Measurements from ENCODE around the gene EDC4.

EDC4 gene

GRCh38 chr16:67909056-67909742 lies 36.3 kb downstream of the EDC4 start:
- POLR2A ChIA-PET, result no interaction called here
- TF ChIP-seq ZBTB6 (tag by site-specific recombination; IDR thresholded peaks at IDR 0.05) (peak; percentile 50; the same call in 1 of the 2 replicates), SCRT2 (tag by site-specific recombination; IDR thresholded peaks at IDR 0.05) (peak; percentile 51), ZNF311 (tag by site-specific recombination; IDR thresholded peaks at IDR 0.05; ENCODE audit: borderline replicate concordance) (no peak), ZNF521 (tag by site-specific recombination; IDR thresholded peaks at IDR 0.05) (no peak), ZNF670 (tag by site-specific recombination; IDR thresholded peaks at IDR 0.05; ENCODE audit: low read depth) (no peak), SCRT1 (tag by site-specific recombination; IDR thresholded peaks at IDR 0.05; ENCODE audit: borderline replicate concordance) (no peak), GLI4 (tag by site-specific recombination; IDR thresholded peaks at IDR 0.05) (no peak), ZNF571 (tag by site-specific recombination; IDR thresholded peaks at IDR 0.05) (no peak), TRIM28 (IDR thresholded peaks at IDR 0.05; ENCODE audit: borderline replicate concordance, low read length) (no peak)
- TF ChIP-seq, protein P1, sequence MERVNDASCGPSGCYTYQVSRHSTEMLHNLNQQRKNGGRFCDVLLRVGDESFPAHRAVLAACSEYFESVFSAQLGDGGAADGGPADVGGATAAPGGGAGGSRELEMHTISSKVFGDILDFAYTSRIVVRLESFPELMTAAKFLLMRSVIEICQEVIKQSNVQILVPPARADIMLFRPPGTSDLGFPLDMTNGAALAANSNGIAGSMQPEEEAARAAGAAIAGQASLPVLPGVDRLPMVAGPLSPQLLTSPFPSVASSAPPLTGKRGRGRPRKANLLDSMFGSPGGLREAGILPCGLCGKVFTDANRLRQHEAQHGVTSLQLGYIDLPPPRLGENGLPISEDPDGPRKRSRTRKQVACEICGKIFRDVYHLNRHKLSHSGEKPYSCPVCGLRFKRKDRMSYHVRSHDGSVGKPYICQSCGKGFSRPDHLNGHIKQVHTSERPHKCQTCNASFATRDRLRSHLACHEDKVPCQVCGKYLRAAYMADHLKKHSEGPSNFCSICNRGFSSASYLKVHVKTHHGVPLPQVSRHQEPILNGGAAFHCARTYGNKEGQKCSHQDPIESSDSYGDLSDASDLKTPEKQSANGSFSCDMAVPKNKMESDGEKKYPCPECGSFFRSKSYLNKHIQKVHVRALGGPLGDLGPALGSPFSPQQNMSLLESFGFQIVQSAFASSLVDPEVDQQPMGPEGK (tag by site-specific recombination; IDR thresholded peaks at IDR 0.05), result no peak
- TF ChIP-seq, protein P2, sequence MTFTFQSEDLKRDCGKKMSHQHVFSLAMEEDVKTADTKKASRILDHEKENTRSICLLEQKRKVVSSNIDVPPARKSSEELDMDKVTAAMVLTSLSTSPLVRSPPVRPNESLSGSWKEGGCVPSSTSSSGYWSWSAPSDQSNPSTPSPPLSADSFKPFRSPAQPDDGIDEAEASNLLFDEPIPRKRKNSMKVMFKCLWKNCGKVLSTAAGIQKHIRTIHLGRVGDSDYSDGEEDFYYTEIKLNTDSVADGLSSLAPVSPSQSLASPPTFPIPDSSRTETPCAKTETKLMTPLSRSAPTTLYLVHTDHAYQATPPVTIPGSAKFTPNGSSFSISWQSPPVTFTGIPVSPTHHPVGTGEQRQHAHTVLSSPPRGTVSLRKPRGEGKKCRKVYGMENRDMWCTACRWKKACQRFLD (tag by site-specific recombination; IDR thresholded peaks at IDR 0.05), result no peak
- Histone ChIP-seq H3K4me3 (ENCODE audit: low read depth, low read length) (no peak overlapping the region), H3K36me3 (ENCODE audit: control insufficient read depth in 2 of 2, insufficient read depth in 1 of 2, low read length in 2 of 2) (peaks cover 0 to 35% of the 10 kb centered on the region in 2 experiments; a peak in 2 of 3 replicates), H3K4me1 (ENCODE audit: control insufficient read depth, insufficient read depth, low read length) (no peaks in the 10 kb centered on the region), H3K27ac (ENCODE audit: extremely low read depth, low read depth, low read length) (no peak overlapping the region), H3K9me3 (ENCODE audit: control insufficient read depth, insufficient read depth, low read depth, low read length) (no peaks in the 10 kb centered on the region)
- CTCF ChIA-PET, result interaction anchor here (0.8 to 0.9 kb wide), 2 partner anchors 9 to 93 kb away, joined by 3 to 5 read pairs; no protein-coding TSS in a partner anchor

- Histone ChIP-seq H3K4me1 (ENCODE audit: control insufficient read depth, insufficient read depth, low read length) (no peaks in the 10 kb centered on the region), H3K9me3 (ENCODE audit: control insufficient read depth, insufficient read depth, low read depth, low read length) (no peaks in the 10 kb centered on the region), H3K27ac (ENCODE audit: extremely low read depth, low read depth, low read length) (no peak overlapping the region), H3K4me3 (ENCODE audit: low read depth, low read length) (no peak overlapping the region), H3K36me3 (ENCODE audit: control insufficient read depth in 2 of 2, insufficient read depth in 1 of 2, low read length in 2 of 2) (peaks cover 0 to 41% of the 10 kb centered on the region in 2 experiments; a peak in 2 of 3 replicates)
- CTCF ChIA-PET, result interaction anchor here (0.6 kb wide), 1 partner anchor 19 kb away, joined by 3 read pairs; no protein-coding TSS in a partner anchor
- POLR2A ChIA-PET, result no interaction called here
- TF ChIP-seq BCL11A (tag by site-specific recombination; IDR thresholded peaks at IDR 0.05; ENCODE audit: low read depth), result no peak
- TF ChIP-seq PBX3 (CRISPR knock-in tag; IDR thresholded peaks at IDR 0.05), result no peak
- TF ChIP-seq TRIM28 (IDR thresholded peaks at IDR 0.05; ENCODE audit: borderline replicate concordance, low read length), result no peak
- TF ChIP-seq, protein P3, sequence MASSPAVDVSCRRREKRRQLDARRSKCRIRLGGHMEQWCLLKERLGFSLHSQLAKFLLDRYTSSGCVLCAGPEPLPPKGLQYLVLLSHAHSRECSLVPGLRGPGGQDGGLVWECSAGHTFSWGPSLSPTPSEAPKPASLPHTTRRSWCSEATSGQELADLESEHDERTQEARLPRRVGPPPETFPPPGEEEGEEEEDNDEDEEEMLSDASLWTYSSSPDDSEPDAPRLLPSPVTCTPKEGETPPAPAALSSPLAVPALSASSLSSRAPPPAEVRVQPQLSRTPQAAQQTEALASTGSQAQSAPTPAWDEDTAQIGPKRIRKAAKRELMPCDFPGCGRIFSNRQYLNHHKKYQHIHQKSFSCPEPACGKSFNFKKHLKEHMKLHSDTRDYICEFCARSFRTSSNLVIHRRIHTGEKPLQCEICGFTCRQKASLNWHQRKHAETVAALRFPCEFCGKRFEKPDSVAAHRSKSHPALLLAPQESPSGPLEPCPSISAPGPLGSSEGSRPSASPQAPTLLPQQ (tag by site-specific recombination; IDR thresholded peaks at IDR 0.05), result 0 out of 2 replicates have a peak, but pooled peaks have one; percentile 24
- TF ChIP-seq ZNF335 (tag by site-specific recombination; conservative IDR thresholded peaks at IDR 0.05), result 0 out of 2 replicates have a peak, but pooled peaks have one; percentile 17
- TF ChIP-seq ZIC2 (tag by site-specific recombination; IDR thresholded peaks at IDR 0.05), result peak; percentile 62
- TF ChIP-seq ZNF639 (tag by site-specific recombination; IDR thresholded peaks at IDR 0.05), result no peak
- 0 out of 2 replicates have a peak, but pooled peaks have one; percentile 28 for TF ChIP-seq ZFHX2 (tag by site-specific recombination; conservative IDR thresholded peaks at IDR 0.05)
Measured at GRCh38 chr16:67910158-67910557, 37.3 kb downstream of the EDC4 start.
